SH-SY5Y (cell line): ENCODE measurements around the gene ADIPOQ.

Experiments used
- GATA2 ChIP-seq: IDR thresholded peaks from 2 replicates; pipeline ENCODE4 v1.6.1; 2011; ENCODE audit warnings: mild to moderate bottlenecking, low read depth, low read length
- GATA3 ChIP-seq: IDR thresholded peaks from 2 replicates; pipeline ENCODE4 v1.6.1; 2011; ENCODE audit warnings: low read depth, mild to moderate bottlenecking, low read length, moderate library complexity

GRCh38 chr3:186844908-186845307 lies 2.4 kb downstream of the ADIPOQ start:
- no peak for TF ChIP-seq GATA3
- no peak for TF ChIP-seq GATA2
